ENCODE data around the gene POU4F2.
"Not testable (repeated sequence)": the region's sequence is repeated elsewhere in the genome, so short reads cannot be mapped to it uniquely, and the experiment has no call there.

The POU4F2 gene

DNA sequence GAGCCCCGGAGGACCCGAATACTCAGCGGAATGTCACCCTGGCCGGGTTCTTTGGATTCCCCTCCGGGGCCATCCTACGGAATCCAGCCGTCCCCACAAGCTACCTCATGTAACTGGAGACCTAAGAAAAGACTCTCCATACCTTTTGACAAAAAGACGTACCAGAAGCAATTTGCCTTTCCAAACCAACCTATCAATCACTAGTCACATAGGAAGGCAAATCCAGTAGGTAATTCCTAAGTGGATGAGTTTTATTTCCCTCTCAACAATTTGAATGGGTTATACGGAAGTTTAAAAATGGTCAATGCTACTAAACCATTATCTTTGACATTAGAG, 16.8 kb downstream of the POU4F2 start:
- peaks cover 73% of the 10 kb centered on the region for H3K27me3 ChIP-seq (ENCODE audit: insufficient read depth, low read length)
- H2AFZ ChIP-seq (ENCODE audit: low read length, unreplicated experiment) = no peak overlapping the region
- H3K36me3 ChIP-seq (ENCODE audit: insufficient read depth, low read length) = no peaks in the 10 kb centered on the region
- H3K4me3 ChIP-seq (ENCODE audit: low read depth, low read length) = peak overlapping the region; percentile 75
- no peak overlapping the region for H3K27ac ChIP-seq (ENCODE audit: low read depth, low read length)
- H3K79me2 ChIP-seq (ENCODE audit: control insufficient read depth, insufficient read depth, low read length, unreplicated experiment) = no peaks in the 10 kb centered on the region
- peaks cover 4% of the 10 kb centered on the region for H3K4me1 ChIP-seq (ENCODE audit: control insufficient read depth, insufficient read depth, low read length, unreplicated experiment)

DNA sequence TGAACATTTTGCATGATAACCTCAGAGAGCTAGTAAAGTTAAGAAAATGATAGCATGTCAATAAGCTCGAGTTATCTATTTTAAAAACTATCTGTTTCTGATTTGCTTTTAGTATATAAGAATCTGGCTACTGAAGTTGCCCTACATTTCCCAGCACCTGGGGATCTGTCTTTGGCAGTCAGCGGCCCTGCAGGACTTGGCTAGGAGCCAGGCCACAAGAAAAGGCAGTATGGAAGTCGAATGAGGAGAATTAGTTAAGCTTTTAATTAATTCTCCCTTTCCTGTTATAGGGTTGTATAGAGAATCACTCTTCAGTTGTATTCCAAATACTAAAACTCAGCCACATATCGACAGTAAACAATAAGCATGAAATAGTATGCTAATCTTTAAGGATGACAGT, 22.7 kb downstream of the POU4F2 start:
- Histone ChIP-seq H3K4me3 (ENCODE audit: low read depth, low read length) (no peak overlapping the region), H3K27me3 (ENCODE audit: insufficient read depth, low read length) (peaks cover 21% of the 10 kb centered on the region), H3K27ac (ENCODE audit: low read depth, low read length) (no peak overlapping the region), H3K79me2 (ENCODE audit: control insufficient read depth, insufficient read depth, low read length, unreplicated experiment) (no peaks in the 10 kb centered on the region), H2AFZ (ENCODE audit: low read length, unreplicated experiment) (no peak overlapping the region), H3K4me1 (ENCODE audit: control insufficient read depth, insufficient read depth, low read length, unreplicated experiment) (no peaks in the 10 kb centered on the region), H3K36me3 (ENCODE audit: insufficient read depth, low read length) (no peaks in the 10 kb centered on the region)

GRCh38 chr4:146663968-146664311, 25.2 kb downstream of the POU4F2 start:
- H2AFZ ChIP-seq (ENCODE audit: low read length, unreplicated experiment); H3K79me2 ChIP-seq (ENCODE audit: control insufficient read depth, insufficient read depth, low read length, unreplicated experiment); H3K4me3 ChIP-seq (ENCODE audit: low read depth, low read length); H3K4me1 ChIP-seq (ENCODE audit: control insufficient read depth, insufficient read depth, low read length, unreplicated experiment); H3K27ac ChIP-seq (ENCODE audit: low read depth, low read length); H3K36me3 ChIP-seq (ENCODE audit: insufficient read depth, low read length): not testable (repeated sequence)
- peaks cover 19% of the 10 kb centered on the region for H3K27me3 ChIP-seq (ENCODE audit: insufficient read depth, low read length)

DNA sequence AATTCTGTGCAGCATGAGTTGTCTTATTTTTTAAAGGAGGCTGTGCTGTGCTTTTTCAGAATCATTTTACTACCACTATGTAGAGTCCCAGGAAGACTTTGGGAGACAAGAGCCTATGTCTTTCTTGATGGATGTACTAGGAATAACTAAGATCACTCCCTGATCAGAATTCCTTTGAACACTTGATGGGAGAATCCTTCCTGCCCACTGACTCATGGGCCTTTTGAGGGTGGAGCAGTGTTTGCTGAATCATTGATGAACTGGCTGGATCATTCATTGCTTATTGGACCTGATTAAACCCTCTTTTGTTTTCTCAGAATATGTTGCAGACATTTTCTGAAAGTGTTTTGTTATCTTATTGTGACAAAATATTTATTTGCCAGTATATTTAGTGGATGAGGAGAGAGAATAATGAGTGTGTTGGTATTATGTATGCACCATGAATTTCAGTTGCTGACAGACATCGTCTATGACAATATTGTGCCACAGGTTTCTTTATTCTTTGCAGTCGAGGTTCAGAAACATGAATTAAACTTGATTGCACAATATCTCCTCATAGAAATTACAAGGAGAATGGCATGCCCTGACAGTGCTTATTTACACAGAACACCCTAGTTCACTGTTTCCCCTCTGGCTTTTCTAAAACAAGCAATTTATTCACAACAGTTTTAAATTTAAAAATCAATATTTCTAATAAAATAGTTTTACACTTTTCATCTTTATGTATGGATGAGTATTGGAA, 36.3 kb downstream of the POU4F2 start:
- H3K4me3 ChIP-seq (ENCODE audit: low read depth, low read length) = no peak overlapping the region
- no peak overlapping the region for H3K27ac ChIP-seq (ENCODE audit: low read depth, low read length)
- H2AFZ ChIP-seq (ENCODE audit: low read length, unreplicated experiment) = no peak overlapping the region
- H3K79me2 ChIP-seq (ENCODE audit: control insufficient read depth, insufficient read depth, low read length, unreplicated experiment) = no peaks in the 10 kb centered on the region
- H3K27me3 ChIP-seq (ENCODE audit: insufficient read depth, low read length) = peaks cover 9% of the 10 kb centered on the region; the same call in 1 of the 2 replicates
- H3K4me1 ChIP-seq (ENCODE audit: control insufficient read depth, insufficient read depth, low read length, unreplicated experiment) = no peaks in the 10 kb centered on the region
- H3K36me3 ChIP-seq (ENCODE audit: insufficient read depth, low read length) = no peaks in the 10 kb centered on the region
